Activated CD8-positive, alpha-beta T cell treated with anti-CD3 and anti-CD28 coated beads for 36 hours (primary cell): ENCODE measurements around the gene NUDT7. TPM values are rescaled to one million over a fixed set of nuclear protein-coding genes. Genes with fewer than 3 reads are reported as not detected.

Experiments used
- ATAC-seq: fragments of 200-7000 bp; cut with Tn5 transposase; one replicate; pipeline ENCODE4 v1.10.0; 2021; ENCODE audit warnings: mild to moderate bottlenecking, moderate library complexity
- CTCF ChIA-PET: fragments of 350-600 bp; sonication (Branson Sonifier 250); formaldehyde crosslinking; loops from one replicate; lab custom pipeline; 2021; ENCODE audit warnings: antibody characterized with exemption; lab: Charles Lee
- POLR2A ChIA-PET: fragments of 350-600 bp; sonication (Branson Sonifier 250); formaldehyde crosslinking; loops from one replicate; lab custom pipeline; 2021; ENCODE audit warnings: antibody characterized with exemption; lab: Charles Lee
- DNase-seq: peaks from one replicate; pipeline ENCODE4 v3.0.0-alpha.2; 2020
- H3K27ac Mint-ChIP-seq: one replicate; pipeline ENCODE4 v1.8.0; 2021; ENCODE audit warnings: mild to moderate bottlenecking, mixed read lengths
- H3K27me3 Mint-ChIP-seq: one replicate; pipeline ENCODE4 v1.8.0; 2021; ENCODE audit warnings: mixed read lengths
- H3K36me3 Mint-ChIP-seq: one replicate; pipeline ENCODE4 v1.8.0; 2021; ENCODE audit warnings: low read depth, mixed read lengths
- H3K4me1 Mint-ChIP-seq: one replicate; pipeline ENCODE4 v1.8.0; 2021; ENCODE audit warnings: low read depth, mixed read lengths
- H3K4me3 Mint-ChIP-seq: one replicate; pipeline ENCODE4 v1.8.0; 2021; ENCODE audit warnings: mild to moderate bottlenecking, moderate library complexity, mixed read lengths
- H3K9me3 Mint-ChIP-seq: one replicate; pipeline ENCODE4 v1.8.0; 2021; ENCODE audit warnings: mixed read lengths
- CTCF ChIP-seq: fragments of 200-600 bp; IDR thresholded peaks from one replicate; pipeline ENCODE4 v1.8.0; 2022; ENCODE audit warnings: antibody characterized with exemption, mild to moderate bottlenecking
- intact Hi-C: fragments of 100-400 bp; cut with micrococcal nuclease; formaldehyde crosslinking; loops from one replicate; pipeline ENCODE4 v1.10.0; 2022
- total RNA-seq, 2 experiments: library from RNA; stranded (reverse); gene quantifications; one replicate each; pipeline ENCODE4 v1.2.3, GENCODE V29; 2021

The NUDT7 gene
- total RNA-seq, 2 experiments from 2014 or later: 6.4 to 8.0 TPM

- ATAC-seq (no peak), DNase-seq (no peak)
- Mint-ChIP-seq H3K4me1 (peaks cover 4% of the 10 kb centered on the region), H3K9me3 (no peaks in the 10 kb centered on the region), H3K27ac (no peak overlapping the region), H3K36me3 (no peaks in the 10 kb centered on the region), H3K4me3 (no peak overlapping the region), H3K27me3 (peaks cover 55% of the 10 kb centered on the region)
- POLR2A ChIA-PET: interaction anchor here (0.8 kb wide), 1 partner anchor 27 kb away, joined by 3 read pairs; no protein-coding TSS in a partner anchor
- no peak for TF ChIP-seq CTCF
- intact Hi-C loops: loop anchor here (10.0 kb wide), 1 partner anchor 112 kb away; no protein-coding TSS in a partner anchor
- CTCF ChIA-PET: no interaction called here
Measured at GRCh38 chr16:77786186-77786847, 64.0 kb downstream of the NUDT7 start.

- Mint-ChIP-seq H3K27ac (no peak overlapping the region), H3K9me3 (no peaks in the 10 kb centered on the region), H3K27me3 (peaks cover 63% of the 10 kb centered on the region), H3K36me3 (no peaks in the 10 kb centered on the region), H3K4me1 (peaks cover 4% of the 10 kb centered on the region), H3K4me3 (no peak overlapping the region)
- no peak for DNase-seq
- ChIA-PET CTCF (no interaction called here), POLR2A (no interaction called here)
- intact Hi-C loops: loop anchor here (10.0 kb wide), 1 partner anchor 113 kb away; no protein-coding TSS in a partner anchor
- ATAC-seq: no peak
- TF ChIP-seq CTCF: no peak
Measured at GRCh38 chr16:77787452-77787851, 65.1 kb downstream of the NUDT7 start.

- Mint-ChIP-seq H3K4me1 (peaks cover 4% of the 10 kb centered on the region), H3K36me3 (no peaks in the 10 kb centered on the region), H3K9me3 (no peaks in the 10 kb centered on the region), H3K27ac (no peak within 1 kb of the TSS), H3K27me3 (peaks cover 61% of the 10 kb centered on the region), H3K4me3 (peak within 1 kb of the TSS; percentile 48)
- peak; percentile 9 for DNase-seq
- ChIA-PET CTCF (interaction anchor here (1.3 kb wide), 1 partner anchor 112 kb away, joined by 3 read pairs; no protein-coding TSS in a partner anchor), POLR2A (no interaction called here)
- ATAC-seq: no peak
- intact Hi-C loops: loop anchor here (10.0 kb wide), 1 partner anchor 114 kb away; no protein-coding TSS in a partner anchor
- TF ChIP-seq CTCF: no peak
Measured at GRCh38 chr16:77788181-77789084, 66.1 kb downstream of the NUDT7 start, which contains the start of gene VAT1L. Gene VAT1L (plus strand): TSS chr16:77788564. CDS start chr16:77788683, 119 bp downstream.

GRCh38 chr16:77789085-77790008 lies 67.0 kb downstream of the NUDT7 start:
- Mint-ChIP-seq H3K9me3 (no peaks in the 10 kb centered on the region), H3K4me3 (no peak overlapping the region), H3K36me3 (no peaks in the 10 kb centered on the region), H3K4me1 (peaks cover 4% of the 10 kb centered on the region), H3K27me3 (peaks cover 59% of the 10 kb centered on the region), H3K27ac (no peak overlapping the region)
- TF ChIP-seq CTCF: no peak
- ATAC-seq: no peak
- intact Hi-C loops: loop anchor here (10.0 kb wide), 1 partner anchor 115 kb away; no protein-coding TSS in a partner anchor
- ChIA-PET POLR2A (no interaction called here), CTCF (interaction anchor here (1.3 kb wide), 1 partner anchor 113 kb away, joined by 3 read pairs; no protein-coding TSS in a partner anchor)
- DNase-seq: peak; percentile 5
